ENCODE results near the gene TERF2IP.

TERF2IP gene, protein sequence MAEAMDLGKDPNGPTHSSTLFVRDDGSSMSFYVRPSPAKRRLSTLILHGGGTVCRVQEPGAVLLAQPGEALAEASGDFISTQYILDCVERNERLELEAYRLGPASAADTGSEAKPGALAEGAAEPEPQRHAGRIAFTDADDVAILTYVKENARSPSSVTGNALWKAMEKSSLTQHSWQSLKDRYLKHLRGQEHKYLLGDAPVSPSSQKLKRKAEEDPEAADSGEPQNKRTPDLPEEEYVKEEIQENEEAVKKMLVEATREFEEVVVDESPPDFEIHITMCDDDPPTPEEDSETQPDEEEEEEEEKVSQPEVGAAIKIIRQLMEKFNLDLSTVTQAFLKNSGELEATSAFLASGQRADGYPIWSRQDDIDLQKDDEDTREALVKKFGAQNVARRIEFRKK

DNA sequence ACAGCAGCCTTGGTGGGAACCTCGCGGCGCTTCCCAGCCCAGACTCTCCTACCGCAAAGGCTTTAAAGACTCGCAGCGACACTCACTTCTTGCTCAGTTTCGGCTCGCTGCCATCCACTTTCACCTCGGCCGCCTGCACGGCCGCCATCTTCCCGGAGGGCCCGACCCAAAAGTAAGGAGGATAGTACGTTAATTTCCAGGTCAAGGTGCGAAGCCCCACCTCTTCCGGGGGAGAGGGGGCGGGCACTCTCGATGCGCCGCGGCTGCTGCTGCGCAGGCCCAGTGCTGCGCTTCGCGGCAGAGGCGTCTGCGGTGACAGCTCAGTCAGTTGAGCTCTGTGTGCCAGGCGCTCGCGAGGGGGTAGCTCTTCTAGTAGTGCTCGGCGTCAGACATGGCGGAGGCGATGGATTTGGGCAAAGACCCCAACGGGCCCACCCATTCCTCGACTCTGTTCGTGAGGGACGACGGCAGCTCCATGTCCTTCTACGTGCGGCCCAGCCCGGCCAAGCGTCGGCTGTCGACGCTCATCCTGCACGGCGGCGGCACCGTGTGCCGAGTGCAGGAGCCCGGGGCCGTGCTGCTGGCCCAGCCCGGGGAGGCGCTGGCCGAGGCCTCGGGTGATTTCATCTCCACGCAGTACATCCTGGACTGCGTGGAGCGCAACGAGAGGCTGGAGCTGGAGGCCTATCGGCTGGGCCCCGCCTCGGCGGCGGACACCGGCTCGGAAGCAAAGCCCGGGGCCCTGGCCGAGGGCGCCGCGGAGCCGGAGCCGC lies at the start of gene TERF2IP, which contains the start of gene KARS1:
Gene TERF2IP, plus strand, starts transcription at position 282 of the 773 bp plus-strand sequence. Its CDS starts 110 bp downstream, at position 392.
Gene KARS1, minus strand, starts transcription at position 174 of the 773 bp plus-strand sequence. Its CDS starts 26 bp downstream, at position 148.
- DNase-seq (ENCODE audit: low spot score), result peak; percentile 93

DNA sequence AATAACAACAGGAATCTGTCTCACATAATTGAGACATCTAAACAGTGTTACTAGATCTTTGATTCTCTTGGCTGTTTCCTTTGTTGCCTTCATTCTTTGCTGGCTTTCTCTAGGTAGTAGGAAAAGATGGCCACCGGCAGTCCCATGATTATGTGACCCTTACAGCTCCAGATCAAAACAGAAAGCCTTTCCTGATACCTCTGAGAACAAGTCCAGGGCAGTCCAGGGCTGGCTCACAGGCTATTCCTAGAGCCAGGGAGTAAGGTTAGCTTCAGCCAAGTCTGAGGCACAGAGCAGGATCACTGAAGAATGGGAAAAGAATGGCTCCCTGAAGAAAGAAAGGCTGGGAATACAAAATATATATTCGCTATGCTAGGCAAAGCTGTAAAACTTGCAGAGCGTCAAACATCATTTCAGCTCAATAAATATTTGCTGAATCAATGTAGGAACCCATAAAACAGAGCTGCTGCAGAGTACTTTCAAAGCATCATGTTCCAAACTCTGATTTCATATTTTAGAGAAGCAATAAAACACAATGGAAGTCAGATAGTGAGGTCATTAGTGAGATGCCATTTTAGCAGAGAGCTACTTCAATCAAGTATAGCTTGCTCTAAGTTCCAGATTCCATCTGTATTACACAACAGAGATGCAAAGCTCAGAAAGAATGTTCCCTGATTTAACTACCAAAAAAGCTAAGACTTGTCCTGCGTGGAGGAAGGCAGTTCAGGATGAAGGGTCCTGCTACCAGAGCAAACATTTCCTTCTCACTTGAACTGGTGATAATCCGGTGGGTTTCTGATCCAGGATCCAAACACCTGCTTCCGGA lies 47.9 kb upstream of the TERF2IP start:
- DNase-seq (ENCODE audit: low spot score), result no peak

DNA sequence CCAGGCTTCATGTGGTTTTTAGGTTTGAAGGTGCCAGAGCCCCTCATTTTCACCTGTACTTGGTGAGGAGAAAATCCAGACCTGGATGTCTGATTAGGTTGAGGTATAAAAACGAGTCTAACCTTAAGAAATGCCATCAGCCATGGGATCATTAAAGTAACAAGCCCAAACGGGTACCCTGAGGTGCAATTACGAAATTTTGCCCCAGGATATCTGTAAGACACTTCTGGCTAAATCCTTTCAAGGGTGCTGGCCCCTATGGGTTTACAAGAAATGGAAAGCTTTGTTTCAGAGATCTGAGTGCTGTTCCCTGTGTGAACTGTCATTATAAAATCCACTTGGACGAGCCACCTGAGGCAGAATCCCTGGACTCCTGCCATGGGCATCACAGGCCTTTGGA lies 44.3 kb upstream of the TERF2IP start:
- no peak for DNase-seq (ENCODE audit: low spot score)

DNA sequence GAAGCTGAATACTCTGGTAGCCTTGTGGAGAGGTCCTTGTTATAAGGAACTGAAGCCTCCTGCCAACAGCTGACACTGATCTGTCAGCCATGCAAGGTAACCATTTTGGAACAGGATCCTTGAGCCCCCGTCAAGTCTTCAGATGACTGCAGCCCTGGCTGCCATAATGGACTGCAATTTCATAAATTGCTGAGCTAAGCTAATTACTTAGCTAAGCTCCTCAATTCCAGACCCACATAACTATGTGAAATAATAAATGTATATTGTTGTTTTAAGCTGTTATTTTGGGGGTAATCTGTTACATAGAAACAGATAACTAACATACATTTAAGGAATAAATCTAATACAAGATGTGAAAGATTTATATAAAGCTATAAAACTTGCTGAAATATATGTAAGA lies 41.1 kb upstream of the TERF2IP start:
- no peak for DNase-seq (ENCODE audit: low spot score)

DNA sequence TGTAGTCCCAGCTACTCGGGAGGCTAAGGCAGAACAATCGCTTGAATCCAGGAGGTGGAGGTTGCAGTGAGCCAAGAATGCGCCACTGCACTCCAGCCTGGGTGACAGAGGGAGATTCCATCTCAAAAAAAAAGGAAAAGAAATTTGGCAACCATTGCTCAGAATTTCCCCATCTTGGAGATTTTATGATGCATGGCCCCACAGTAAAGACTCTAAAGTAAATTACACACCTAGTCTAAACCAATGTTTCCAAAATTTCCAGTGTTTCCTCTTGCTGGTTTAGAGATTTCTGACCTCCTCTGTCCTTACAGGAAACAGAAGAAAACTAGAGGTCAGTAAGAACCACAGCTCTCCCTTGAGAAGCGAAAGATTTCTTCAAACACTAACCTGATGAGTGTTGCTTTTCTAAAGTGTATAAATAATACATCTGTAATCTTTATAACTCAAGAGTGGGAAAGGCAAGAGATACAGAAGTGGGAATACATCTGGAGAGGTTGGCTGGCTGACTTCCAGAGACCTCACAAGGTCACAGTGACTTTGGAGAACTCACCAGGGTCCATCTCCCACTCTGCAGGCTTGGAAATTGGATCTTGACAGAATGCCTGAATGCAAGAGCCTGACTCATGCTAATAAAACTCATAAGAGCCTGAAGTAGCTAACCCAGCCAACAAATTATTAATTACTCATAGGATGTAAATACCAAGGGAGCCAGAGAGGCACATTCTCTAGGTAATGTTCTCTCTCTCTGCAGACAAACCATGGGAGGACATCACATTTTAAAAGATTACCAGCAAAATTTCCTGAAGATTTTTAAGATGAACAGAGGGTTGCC lies 33.3 kb upstream of the TERF2IP start:
- no peak for DNase-seq (ENCODE audit: low spot score)

DNA sequence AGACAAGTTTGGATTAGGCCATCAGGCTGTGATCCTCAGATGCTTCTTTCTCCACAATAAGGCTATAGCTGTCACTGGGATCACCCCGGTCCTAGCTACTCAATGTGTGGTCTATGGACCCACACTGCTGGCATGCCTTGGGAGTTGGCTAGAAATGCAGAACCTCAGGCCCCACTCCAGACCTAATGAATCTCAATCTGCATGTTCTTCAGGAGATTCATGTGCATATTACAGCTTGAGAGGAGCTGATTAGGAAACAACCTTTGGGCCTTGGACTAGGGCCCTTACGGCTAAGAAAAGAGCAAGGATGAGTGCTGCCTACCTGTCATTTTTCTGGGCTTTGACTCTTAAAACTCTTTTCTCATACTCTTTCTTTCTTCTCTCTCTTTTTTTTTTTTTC lies 32.0 kb upstream of the TERF2IP start:
- no peak for DNase-seq (ENCODE audit: low spot score)

DNA sequence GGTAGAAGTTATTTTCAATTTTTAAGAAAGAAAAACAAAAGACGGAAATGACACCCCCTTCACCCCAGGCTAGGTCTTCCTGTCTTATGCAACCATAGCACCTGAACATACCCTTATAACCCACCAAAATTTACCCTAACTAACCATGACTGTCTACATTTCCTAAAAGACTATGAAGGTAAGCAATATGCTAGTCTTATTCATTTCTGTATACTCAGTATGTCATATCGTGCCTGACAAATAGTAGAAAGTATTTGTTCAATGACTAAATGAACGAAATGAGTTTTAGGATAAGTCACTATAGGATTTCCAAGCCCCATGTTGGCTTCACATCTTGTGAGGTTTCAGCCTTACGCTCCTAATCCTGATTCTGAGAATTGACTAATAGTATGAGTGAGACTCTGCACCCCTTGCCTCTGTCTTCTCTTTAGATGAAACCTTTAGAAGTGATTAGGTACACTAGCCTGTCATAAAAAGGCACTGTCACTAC lies 31.0 kb upstream of the TERF2IP start:
- no peak for DNase-seq (ENCODE audit: low spot score)

DNA sequence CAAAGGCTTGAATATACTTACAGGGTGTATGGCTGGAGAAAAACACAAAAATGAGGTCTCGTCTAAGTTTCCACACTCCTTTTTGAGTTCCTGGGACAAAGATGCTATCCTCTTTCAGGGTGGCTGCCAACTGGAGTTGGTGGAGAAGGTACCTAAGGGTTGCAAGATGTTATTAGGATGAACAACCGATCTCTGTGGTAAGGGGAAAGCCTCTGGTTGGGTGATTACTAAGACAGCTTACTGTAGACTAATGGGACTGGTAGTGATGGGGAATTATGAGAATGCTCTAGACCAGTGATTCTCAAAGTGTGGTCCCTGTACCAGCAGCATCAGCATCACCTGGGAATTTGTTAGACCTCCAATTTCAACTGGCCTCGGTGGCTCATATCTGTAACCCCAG lies 30.5 kb upstream of the TERF2IP start:
- no peak for DNase-seq (ENCODE audit: low spot score)

DNA sequence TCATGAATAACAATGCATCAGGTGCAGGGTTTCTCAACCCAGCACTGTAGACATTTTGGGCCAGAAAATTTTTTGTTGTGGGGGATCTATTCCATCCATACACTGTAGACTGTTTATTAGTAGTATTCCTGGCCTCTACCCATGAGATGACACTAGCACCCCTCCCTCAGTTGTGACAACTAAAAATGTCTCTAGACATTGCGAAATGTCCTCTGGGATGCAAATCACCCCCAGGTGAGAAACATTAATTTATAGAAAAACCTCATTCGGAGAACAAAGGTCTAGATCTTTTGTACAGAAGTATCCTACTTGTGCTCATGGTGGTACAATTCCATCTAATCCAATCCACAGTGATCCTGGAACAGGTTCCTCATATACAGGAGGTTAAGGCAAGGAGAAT lies 28.8 kb upstream of the TERF2IP start:
- no peak for DNase-seq (ENCODE audit: low spot score)

DNA sequence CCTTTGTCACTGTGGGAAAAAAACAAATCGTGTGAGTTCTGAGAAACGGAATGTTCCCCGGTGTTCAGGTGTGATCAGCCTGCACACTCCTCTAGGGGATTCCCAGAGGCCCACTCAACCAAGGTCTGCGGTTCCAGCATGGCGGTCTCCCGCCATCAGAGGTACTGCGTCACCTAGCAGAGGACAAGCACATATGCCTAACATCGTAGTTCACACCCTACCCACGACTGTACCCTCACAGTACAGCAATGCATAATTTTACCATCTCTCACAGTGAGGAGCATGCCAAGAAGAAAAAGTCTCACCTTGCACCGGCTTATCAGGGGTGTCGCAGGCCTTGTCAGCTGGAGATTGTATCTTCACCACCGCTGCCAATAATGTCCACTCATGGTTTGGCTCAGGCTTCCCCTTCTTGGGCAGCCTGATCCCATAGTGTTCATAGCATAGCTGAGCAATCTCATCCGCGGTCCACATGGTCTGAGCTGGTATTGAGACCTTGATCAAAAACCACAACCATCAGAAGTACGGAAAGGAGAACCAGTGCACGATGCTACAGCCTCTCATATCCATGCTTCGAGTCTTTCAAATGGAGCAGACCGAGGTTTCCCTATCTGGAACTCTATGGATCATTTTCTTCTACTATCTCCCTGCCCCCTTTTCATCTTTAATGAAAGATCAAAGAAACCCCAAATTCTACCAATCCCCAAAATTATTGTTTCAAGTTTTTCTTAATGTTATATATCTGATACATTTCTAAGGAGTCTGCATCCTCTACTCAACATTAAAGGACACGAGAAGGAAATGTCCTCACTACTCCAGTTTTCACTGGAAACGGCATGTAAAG lies 27.0 kb upstream of the TERF2IP start:
- no peak for DNase-seq (ENCODE audit: low spot score)

DNA sequence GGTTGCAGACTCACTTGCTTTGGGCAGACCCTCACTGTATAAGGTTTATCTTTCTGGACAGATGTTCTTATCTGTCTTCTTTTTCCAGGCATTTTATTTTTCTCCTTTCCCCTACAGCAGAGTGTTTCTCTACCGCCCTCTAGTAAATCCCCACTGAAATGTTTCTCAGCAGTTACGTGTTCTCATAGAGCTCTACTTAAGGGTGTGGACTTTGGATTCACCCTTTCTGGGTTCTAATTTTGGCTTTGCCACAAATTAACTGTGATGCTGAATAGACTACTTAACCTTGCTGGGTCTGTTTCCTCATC lies 26.4 kb upstream of the TERF2IP start:
- DNase-seq (ENCODE audit: low spot score), result no peak

DNA sequence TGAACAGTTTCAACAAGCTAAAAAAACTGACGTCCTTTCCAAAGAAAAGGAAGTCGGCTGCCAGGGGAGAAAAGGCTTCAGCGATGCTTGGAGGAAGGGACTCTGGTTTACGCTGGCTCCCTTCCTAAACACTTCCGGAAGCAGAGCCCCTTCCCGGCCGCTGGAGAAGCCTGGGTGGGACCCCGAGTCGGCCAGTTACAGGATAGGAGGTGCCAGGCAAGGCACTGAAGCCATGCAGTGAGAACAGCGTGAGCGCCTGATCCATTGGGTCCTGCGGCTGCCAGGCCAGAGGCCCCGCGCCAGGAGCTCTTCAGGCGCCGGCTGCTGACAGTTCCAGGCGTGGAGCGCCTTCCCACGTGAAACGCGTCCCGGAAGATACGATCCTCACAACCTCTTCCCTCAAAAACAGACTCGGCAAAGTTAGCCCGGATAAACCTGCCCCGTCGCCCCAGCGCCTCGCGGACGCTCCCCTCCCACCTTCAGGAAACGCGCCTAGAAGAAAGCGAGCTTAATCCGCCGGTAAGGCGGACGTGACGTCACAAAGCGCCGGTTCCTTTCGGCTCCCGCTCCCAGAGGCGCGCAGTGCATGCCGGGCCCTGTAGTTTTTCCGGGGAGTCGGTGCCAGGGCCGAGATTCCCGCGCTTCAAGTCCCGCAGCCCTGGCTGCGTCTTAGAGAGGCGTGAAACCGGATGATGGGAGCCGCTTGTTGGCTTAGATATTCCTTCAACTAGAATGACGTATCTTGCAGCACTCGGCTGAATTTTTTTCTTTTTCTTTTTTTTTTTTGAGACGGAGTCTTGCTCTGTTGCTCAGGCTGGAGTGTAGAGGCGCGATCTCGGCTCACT lies 24.6 kb upstream of the TERF2IP start, which contains the start of gene ADAT1:
Gene ADAT1, minus strand, starts transcription at position 521 of the 845 bp plus-strand sequence. CDS start 2,482 bp downstream, outside the sequence.
- DNase-seq (ENCODE audit: low spot score), result peak; percentile 98

DNA sequence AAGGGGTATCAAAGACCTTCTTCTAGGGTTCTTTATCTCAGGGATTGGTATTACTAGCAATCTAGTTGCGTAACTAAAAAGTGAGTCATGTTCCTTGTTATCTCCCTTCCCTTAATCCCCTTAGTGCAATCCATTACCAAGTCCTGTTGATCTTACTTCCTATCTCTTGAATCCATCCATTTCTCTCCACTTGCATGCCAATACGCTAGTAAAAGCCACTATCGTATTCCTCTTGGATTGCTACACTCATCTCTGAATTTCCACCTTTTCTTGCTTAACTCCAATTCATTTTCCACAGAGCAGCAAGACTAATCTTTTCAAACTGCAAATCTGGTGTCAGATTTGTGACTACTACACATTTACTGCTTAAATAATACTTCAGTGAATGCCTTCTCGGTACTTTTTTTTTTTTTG lies 22.6 kb upstream of the TERF2IP start:
- no peak for DNase-seq (ENCODE audit: low spot score)

DNA sequence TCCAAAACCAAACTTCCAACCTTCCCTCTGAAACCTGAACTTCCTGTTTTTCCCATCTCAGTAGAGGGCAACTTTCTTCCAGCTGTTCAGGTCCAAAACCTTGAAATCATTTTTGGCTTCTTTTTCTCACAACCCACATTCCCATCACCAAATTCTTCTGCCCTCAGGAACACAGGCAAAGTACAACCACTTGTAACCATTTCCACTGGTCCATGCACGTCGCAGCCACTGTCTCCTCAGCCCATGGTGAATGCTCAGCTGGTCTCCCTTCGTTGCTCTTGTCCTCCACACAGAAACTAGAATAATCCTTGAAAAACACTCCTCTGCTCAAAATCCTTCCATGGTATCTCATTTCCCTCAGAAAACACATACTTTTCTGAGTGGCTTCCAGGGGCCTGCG lies 20.8 kb upstream of the TERF2IP start:
- no peak for DNase-seq (ENCODE audit: low spot score)

DNA sequence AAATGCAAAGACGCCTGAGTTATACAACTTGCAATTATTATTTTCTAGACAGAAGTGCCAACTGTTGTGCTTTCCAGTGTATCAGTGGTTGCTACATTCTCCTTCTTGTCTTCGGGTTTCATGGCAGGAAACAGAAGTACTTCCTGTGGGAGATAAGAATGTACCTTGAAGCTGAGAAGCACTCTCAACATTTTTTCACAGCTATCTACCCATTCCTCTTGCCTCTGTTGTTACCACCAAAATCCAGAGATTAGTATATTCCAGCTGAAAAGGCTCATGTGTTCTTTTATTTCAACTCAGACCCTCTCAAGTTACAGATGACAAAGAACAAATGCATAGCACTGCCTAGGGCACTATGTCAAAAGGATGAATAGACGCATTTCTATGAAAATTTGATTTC lies 19.7 kb upstream of the TERF2IP start:
- DNase-seq (ENCODE audit: low spot score), result no peak

DNA sequence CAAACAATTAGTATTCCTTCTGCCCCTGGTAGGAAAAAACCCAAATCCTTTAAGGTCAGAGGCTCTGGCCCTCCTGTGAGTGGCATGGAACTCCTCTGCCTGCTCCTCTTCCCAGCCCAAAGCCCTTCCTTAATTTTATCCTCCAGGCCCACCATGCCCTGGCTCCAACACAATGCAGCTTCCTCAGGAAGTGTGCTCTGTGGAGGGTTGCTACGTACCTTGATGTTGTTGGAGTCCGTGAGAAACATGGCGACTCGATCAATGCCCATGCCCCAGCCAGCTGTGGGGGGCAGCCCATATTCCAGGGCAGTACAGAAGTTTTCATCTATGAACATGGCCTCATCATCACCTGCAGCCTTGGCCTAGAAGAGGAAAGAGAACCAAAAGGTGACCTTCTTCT lies 19.2 kb upstream of the TERF2IP start:
- DNase-seq (ENCODE audit: low spot score), result no peak

DNA sequence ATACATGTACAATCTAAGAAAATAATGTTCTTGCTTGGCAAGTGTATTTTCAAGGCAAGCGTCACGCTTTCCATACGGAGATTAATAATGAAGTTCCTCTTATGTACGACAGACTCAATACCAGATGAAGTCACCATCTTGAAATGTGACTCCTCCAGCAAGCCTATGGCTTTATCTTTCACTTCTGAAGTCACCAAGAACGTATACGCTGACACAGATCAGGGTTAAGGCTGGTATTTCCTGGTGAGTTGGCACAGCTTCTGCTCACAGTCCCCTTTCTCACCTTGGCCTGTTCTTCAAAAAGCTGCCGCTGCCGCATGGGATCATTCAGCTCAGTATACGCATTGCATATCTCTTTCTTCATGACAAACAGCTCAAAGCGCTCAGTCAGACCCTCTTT lies 18.4 kb upstream of the TERF2IP start:
- no peak for DNase-seq (ENCODE audit: low spot score)

DNA sequence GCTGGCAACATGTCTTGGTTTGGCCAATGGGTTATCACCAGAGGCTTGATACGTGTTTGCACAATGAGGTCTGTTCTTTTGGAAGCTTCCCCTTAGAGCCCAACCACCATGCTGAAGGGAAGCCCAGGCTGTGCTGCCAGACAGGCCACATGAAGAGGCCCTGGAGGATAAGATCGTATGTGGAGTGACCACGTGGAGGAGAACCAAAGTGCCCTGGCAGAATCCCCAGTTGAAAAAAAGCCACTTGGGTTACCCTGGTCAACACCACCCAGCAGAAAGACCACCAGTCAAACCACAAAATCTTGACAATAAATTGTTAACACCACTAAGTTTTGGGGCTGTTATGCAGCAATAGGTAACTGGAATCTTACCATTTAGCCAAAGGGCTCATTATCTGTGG lies 17.5 kb upstream of the TERF2IP start:
- no peak for DNase-seq (ENCODE audit: low spot score)

DNA sequence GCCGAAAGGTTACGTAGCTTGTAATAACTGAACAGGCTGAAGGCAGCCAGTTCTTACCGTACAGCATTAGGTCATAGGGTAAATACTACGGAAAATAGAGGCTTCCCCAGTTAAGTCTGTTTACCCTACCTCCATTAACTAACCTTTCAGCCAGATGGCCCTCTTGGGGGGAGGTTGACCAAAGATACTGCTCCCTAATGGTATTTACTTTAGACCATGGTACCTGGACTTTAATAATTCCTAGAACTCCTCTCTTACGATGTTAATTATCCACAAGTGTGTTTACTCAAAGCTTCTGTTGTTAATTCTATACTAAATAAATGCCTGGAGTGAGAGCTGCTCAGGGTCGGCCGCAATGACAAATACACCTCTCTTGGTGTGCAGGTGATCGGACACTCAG lies 14.7 kb upstream of the TERF2IP start:
- no peak for DNase-seq (ENCODE audit: low spot score)

Data from ecto neural progenitor cell (in vitro differentiated cells).